8988T (cell line): ENCODE measurements around the gene ZNF431.
"Not testable (repeated sequence)": the region's sequence is repeated elsewhere in the genome, so short reads cannot be mapped to it uniquely, and the experiment has no call there.

Experiments
- DNase-seq: peaks from one replicate; pipeline ENCODE4 v3.0.0; 2011

The ZNF431 gene

DNA sequence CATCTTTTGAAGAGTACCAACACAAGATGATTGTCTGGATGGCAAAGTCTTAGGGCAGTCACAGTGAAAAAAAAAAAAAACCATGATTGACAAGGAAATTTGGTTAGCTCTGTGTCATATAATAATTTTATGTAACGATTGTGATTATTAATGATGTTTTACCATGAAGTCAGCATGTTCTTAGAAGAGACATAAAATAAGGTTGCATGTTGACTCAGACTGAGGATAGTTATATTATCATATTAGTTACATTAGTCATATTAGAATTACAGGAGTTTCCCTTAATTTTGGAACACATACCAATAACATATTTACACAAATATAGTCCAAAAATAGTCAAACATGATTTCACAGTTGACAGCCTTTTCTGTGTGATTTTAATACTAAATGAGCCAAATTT lies 5.7 kb downstream of the ZNF431 start:
- no peak for DNase-seq

GRCh38 chr19:21148681-21149080 lies 6.8 kb downstream of the ZNF431 start:
- no peak for DNase-seq

DNA sequence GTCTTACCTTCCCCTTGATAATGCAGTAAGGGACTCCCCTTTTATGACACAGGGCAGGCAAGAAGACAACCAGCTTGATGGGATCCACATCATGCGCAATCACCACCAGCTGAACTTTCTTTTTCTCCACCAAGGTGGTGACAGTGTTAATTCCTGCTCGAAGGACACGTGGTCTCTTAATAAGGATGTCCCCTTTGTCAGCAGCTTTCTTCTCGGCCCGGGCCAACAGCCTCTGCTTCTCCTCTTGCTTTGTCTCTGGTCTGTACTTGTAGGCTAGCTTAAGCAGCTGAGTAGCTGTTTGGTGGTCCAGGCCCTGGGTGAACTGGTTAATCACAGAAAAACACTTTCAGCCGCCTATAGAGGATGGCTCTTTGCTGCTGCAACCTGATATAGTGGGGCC lies 8.0 kb downstream of the ZNF431 start:
- DNase-seq = no peak

DNA sequence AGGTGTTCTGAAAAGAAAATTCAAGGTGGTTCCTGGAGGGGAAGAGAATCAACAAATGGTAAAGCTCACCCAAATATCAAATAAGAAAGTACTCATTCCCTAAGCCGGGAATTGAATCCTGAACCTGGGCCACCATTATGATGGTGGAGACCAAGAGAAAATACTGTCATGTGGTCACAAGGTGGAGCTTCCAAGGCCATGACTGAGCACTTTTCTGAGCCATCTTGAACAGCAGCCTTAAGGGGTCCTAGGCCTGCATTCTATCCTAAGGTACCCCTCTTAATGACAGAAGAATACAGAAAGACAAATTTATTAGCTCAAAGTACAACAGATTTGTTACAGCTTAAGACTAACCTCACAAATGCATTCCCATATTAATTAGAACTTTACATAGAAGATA lies 9.6 kb downstream of the ZNF431 start:
- DNase-seq = no peak

DNA sequence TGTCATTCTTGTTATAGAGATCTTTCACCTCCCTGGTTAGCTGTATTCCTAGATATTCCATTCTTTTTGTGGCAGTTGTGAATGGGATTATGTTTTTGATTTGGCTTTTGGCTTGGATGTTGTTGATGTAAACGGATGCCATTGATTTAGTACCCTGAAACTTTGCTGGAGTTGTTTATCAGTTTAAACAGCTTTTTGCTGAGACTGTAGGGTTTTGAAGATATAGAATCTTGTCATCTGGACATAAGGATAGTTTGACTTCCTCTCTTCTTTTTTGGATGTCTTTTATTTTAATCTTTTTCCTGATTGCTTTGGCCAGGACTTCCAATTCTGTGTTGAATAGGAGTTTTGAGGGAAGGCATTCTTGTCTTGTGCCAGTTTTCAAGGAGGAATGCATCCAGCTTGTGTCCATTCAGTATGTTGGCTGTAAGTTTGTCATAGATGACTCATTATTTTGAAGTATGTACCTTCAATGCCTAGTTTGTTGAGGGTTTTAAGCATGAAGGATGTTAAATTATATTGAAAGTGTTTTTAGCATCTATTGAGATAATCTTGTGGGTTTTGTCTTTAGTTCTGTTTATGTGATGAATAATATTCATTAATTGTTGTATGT lies 16.8 kb downstream of the ZNF431 start:
- DNase-seq = no peak

- DNase-seq = no peak
Measured at GRCh38 chr19:21164541-21164940, 22.7 kb downstream of the ZNF431 start.

DNA sequence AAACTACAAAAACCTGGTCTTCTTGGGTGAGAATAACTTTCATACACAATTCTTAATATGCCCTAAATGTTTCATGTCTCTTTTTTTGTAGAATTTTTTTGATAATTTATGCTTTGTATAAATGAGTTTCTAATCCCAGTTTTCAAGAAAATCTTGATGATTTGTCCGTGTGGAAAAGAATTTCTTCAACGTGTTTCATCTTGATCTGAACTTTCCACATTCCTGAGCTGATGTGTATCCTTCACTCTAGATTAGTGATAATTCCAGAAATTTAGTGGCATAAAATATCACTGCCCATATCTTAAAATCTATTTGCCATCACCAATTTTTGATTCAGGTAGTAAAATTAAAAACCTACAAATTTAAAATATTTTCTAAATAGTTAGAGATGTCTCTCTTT lies 24.6 kb downstream of the ZNF431 start:
- DNase-seq = no peak

GRCh38 chr19:21197590-21198295 lies 55.9 kb downstream of the ZNF431 start:
- no peak for DNase-seq

DNA sequence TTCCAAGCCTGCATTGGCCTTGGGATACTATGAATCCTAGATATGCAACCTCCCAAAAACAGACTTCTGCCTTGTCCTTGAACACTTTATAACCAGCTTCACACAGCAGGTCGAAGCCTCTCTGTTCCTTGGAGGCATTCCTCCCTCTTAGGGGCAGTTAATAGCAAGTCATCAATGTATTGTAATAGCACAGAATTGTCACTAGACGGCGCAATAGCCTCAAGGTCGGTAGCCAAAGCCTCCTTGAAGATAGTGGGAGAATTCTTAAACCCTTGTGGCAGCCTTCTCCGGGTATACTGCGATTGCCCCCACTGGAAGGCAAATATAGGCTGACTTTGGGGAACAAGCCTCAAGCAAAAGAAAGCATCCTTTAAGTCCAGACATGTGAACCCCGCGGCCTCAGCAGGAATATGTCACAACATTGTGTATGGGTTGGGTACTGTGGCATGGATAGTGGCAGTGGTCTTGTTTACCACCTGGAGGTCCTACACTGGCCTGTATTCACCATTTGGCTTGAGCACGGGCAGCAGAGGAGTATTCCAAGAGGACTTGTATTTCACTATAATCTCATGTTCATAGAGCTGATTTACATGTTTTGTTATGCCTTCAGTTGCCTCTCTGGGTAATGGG lies 61.1 kb downstream of the ZNF431 start:
- DNase-seq = peak; percentile 23

GRCh38 chr19:21210037-21210621 lies 68.3 kb downstream of the ZNF431 start:
- DNase-seq = no peak

GRCh38 chr19:21221693-21222092 lies 79.9 kb downstream of the ZNF431 start:
- no peak for DNase-seq

DNA sequence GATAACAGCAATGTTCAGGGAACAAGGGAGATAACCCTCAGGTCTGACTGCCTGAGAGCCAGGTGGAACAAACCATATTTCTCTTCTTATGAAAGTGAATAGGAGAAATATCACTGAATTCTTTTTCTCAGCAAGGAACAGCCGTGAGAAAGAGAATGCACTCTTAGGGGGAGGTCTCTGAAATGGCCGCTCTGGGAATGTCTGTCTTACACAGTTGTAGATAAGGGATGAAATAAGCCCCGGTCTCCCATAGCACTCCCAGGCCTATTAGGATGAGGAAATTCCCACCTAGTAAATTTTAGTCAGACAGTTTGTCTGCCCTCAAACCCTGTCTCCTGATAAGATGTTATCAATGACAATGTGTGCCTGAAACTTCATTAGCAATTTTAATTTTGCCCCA lies 88.1 kb downstream of the ZNF431 start:
- not testable (repeated sequence) for DNase-seq

- DNase-seq = no peak
Measured at GRCh38 chr19:21233691-21234090, 91.9 kb downstream of the ZNF431 start.

DNA sequence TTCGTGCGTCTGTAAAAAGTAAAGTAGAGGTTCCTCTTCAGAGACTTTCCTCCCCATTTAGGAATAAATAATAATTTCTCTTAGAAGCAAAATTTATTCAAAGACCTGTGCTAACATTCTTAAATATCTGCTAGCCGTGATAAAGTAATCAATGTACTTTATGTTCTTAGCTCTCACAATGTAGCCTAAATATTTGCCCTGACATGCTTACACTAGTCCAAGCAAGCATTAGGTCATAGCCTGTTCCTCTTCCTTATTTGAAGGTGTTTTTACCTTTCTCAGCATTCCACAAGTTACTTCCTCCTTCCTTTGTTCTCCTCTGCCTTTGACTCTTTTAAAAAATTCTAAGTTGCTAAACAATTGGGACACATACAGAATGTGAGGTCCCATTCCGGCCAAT lies 94.9 kb downstream of the ZNF431 start:
- DNase-seq = not testable (repeated sequence)

- DNase-seq = no peak
Measured at GRCh38 chr19:21238670-21239069, 96.8 kb downstream of the ZNF431 start.
